Measurements from ENCODE around the gene ZBTB17. TPM values are rescaled to one million over a fixed set of nuclear protein-coding genes. Genes with fewer than 3 reads are reported as not detected.

The ZBTB17 gene
- total and polyA plus RNA-seq, 9 of the 15 experiments (the other 6 are each of a cell fraction or from before 2014, with no cell fraction given): 1.1 to 53.4 (median 29.6) TPM

GRCh38 chr1:15952317-15953258, 23.3 kb downstream of the ZBTB17 start (continued):
- TF ChIP-seq AFF1 (IDR thresholded peaks at IDR 0.05; ENCODE audit: low read depth in 1 of 2, partially characterized antibody in 2 of 2) (peak; percentile 65 to 95), EGR1 (conservative IDR thresholded peaks at IDR 0.05) (peak; percentile 30; the same call in 1 of the 2 replicates), KLF1 (tag; IDR thresholded peaks at IDR 0.05) (no peak), TFAP4 (CRISPR knock-in tag; IDR thresholded peaks at IDR 0.05; ENCODE audit: borderline replicate concordance) (peak; percentile 99), HDAC8 (tag; IDR thresholded peaks at IDR 0.05) (peak; percentile 80; the same call in 1 of the 2 replicates), CREBBP (IDR thresholded peaks at IDR 0.05; ENCODE audit: low read depth, low read length) (no peak), MITF (IDR thresholded peaks at IDR 0.05) (peak; percentile 53; the same call in 1 of the 2 replicates), HBP1 (CRISPR knock-in tag; IDR thresholded peaks at IDR 0.05) (peak; percentile 55; the same call in 1 of the 2 replicates), CSDE1 (IDR thresholded peaks at IDR 0.05) (no peak; a peak in 1 of 4 replicates), HDAC2 (IDR thresholded peaks at IDR 0.05) (peak; percentile 96), ZNF644 (tag; IDR thresholded peaks at IDR 0.05; ENCODE audit: low read depth) (peak; percentile 18; the same call in 1 of the 2 replicates), TAF1 (IDR thresholded peaks at IDR 0.05; ENCODE audit: control insufficient read depth, extremely low read depth, insufficient read depth, low read length, severe bottlenecking) (peak; percentile 88), BCLAF1 (IDR thresholded peaks at IDR 0.05; ENCODE audit: borderline replicate concordance in 1 of 2, control insufficient read depth in 1 of 2, low read depth in 2 of 2, low read length in 1 of 2) (peak in 1 of 2 experiments; percentile 95; a peak in 2 of 4 replicates), ZNF165 (CRISPR knock-in tag; IDR thresholded peaks at IDR 0.05; ENCODE audit: borderline replicate concordance) (no peak)

Data from K562 (cell line).